CD4-positive, alpha-beta T cell (primary cell): ENCODE results near the gene TENT4B. TPM values are rescaled to one million over a fixed set of nuclear protein-coding genes. Genes with fewer than 3 reads are reported as not detected.

Experiments used
- ATAC-seq: fragments of 200-7000 bp; cut with Tn5 transposase; one replicate; pipeline ENCODE4 v1.10.0; 2022; ENCODE audit warnings: mild to moderate bottlenecking; ENCODE audit not compliant: poor library complexity
- CTCF ChIA-PET: fragments of 350-600 bp; sonication (Branson Sonifier 250); formaldehyde crosslinking; loops from one replicate; lab custom pipeline; 2021; ENCODE audit warnings: antibody characterized with exemption, inconsistent platforms; lab: Charles Lee
- POLR2A ChIA-PET: fragments of 350-600 bp; sonication (Branson Sonifier 250); formaldehyde crosslinking; loops from one replicate; lab custom pipeline; 2021; ENCODE audit warnings: antibody characterized with exemption, inconsistent platforms; lab: Charles Lee
- DNase-seq, 14 experiments: peaks; one replicate each; pipeline ENCODE4 v3.0.0-alpha.2; 2013 to 2020; ENCODE audit warnings: mixed read lengths in 2 of 14
- H3K27ac ChIP-seq, 2 donors: one replicate each; pipeline versions ENCODE4 v1.5.1 to v1.7.0; 2013; ENCODE audit warnings: low read length in 2 of 2, low read depth in 1 of 2, mild to moderate bottlenecking in 1 of 2
- H3K27me3 ChIP-seq, 2 experiments: 1 replicate in 1 of 2; 2 replicates in 1 of 2; pipeline versions ENCODE4 v1.6.1 to v1.7.0; 2013; ENCODE audit warnings: low read length in 2 of 2, control low read depth in 1 of 2, mild to moderate bottlenecking in 1 of 2, moderate library complexity in 1 of 2; ENCODE audit not compliant: insufficient read depth in 2 of 2, control insufficient read depth in 1 of 2
- H3K36me3 ChIP-seq: one replicate; pipeline ENCODE4 v1.6.1; 2013; ENCODE audit warnings: low read length, control low read depth; ENCODE audit not compliant: insufficient read depth
- H3K4me1 ChIP-seq: one replicate; pipeline ENCODE4 v1.6.1; 2013; ENCODE audit warnings: low read length, control low read depth; ENCODE audit not compliant: insufficient read depth
- H3K4me3 ChIP-seq: one replicate; pipeline ENCODE4 v1.5.1; 2013; ENCODE audit warnings: mild to moderate bottlenecking, low read length, moderate library complexity
- H3K9me3 ChIP-seq, 2 experiments: 1 replicate in 1 of 2; 2 replicates in 1 of 2; pipeline versions ENCODE4 v1.6.1 to v1.7.0; 2013; ENCODE audit warnings: low read length in 2 of 2, mild to moderate bottlenecking in 2 of 2, control low read depth in 1 of 2, moderate library complexity in 1 of 2; ENCODE audit not compliant: control insufficient read depth in 1 of 2, insufficient read depth in 1 of 2
- H3K27ac Mint-ChIP-seq: one replicate; pipeline ENCODE4 v1.8.0; 2020; ENCODE audit warnings: mixed read lengths
- H3K27me3 Mint-ChIP-seq: one replicate; pipeline ENCODE4 v1.8.0; 2021; ENCODE audit warnings: mixed read lengths
- H3K36me3 Mint-ChIP-seq: one replicate; pipeline ENCODE4 v1.8.0; 2021; ENCODE audit warnings: low read depth, mixed read lengths
- H3K4me1 Mint-ChIP-seq: one replicate; pipeline ENCODE4 v1.8.0; 2021; ENCODE audit warnings: low read depth, mixed read lengths
- H3K4me3 Mint-ChIP-seq: one replicate; pipeline ENCODE4 v1.8.0; 2020; ENCODE audit warnings: mild to moderate bottlenecking, mixed read lengths
- H3K9me3 Mint-ChIP-seq: one replicate; pipeline ENCODE4 v1.8.0; 2020; ENCODE audit warnings: mixed read lengths
- intact Hi-C, 2 experiments: fragments of 100-400 bp; cut with DNase I in 1 of 2; cut with micrococcal nuclease in 1 of 2; formaldehyde crosslinking; loops; one replicate each; pipeline versions ENCODE4 v1.15.1 to v1.9.0; 2023 to 2025; cut with DNase I, micrococcal nuclease
- total RNA-seq, 174 experiments: library from RNA in 2 of 174; stranded (reverse) in 2 of 174; gene quantifications; one replicate each; pipeline ENCODE4 v1.2.3 and lab custom pipeline; 2021 to 2026
- TF ChIP-seq, protein P1 (sequence below): fragments of 200-600 bp; IDR thresholded peaks from one replicate; pipeline ENCODE4 v1.8.0; 2022; ENCODE audit warnings: antibody characterized with exemption, mild to moderate bottlenecking

The TENT4B gene
- total RNA-seq, 2 experiments from 2014 or later, result 32.9 to 35.0 TPM

DNA sequence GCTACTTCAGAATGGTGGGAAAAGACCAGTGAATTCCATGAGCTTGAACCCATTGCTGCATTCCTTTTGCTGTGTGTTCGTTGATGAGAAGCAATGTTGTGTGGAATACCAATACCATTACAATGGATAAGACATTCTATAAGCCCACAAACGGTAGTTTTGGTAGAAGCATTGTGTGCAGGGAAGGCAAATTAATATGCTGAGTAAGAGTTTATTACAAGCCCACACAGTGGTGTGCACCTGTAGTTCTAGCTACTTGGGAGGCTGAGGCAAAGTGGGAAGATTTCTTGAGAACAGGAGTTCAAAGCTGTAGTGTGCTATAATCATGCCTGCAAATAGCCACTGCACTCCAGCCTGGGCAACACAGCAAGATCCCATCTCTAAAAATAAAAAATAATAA lies 19.9 kb upstream of the TENT4B start:
- ATAC-seq (no peak), DNase-seq (no peak)
- Histone ChIP-seq H3K4me1 (no peaks in the 10 kb centered on the region), H3K4me3 (no peak overlapping the region), H3K36me3 (no peaks in the 10 kb centered on the region), H3K27ac (no peak overlapping the region), H3K9me3 (peaks cover 0 to 4% of the 10 kb centered on the region in 2 experiments), H3K27me3 (no peaks in the 10 kb centered on the region)
- ChIA-PET POLR2A (no interaction called here), CTCF (no interaction called here)
- H3K27me3 Mint-ChIP-seq, result no peaks in the 10 kb centered on the region
- TF ChIP-seq, protein P1, sequence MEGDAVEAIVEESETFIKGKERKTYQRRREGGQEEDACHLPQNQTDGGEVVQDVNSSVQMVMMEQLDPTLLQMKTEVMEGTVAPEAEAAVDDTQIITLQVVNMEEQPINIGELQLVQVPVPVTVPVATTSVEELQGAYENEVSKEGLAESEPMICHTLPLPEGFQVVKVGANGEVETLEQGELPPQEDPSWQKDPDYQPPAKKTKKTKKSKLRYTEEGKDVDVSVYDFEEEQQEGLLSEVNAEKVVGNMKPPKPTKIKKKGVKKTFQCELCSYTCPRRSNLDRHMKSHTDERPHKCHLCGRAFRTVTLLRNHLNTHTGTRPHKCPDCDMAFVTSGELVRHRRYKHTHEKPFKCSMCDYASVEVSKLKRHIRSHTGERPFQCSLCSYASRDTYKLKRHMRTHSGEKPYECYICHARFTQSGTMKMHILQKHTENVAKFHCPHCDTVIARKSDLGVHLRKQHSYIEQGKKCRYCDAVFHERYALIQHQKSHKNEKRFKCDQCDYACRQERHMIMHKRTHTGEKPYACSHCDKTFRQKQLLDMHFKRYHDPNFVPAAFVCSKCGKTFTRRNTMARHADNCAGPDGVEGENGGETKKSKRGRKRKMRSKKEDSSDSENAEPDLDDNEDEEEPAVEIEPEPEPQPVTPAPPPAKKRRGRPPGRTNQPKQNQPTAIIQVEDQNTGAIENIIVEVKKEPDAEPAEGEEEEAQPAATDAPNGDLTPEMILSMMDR, result no peak
- intact Hi-C loops, result no loop called here
- H3K4me1 Mint-ChIP-seq, result no peaks in the 10 kb centered on the region
- no peaks in the 10 kb centered on the region for H3K36me3 Mint-ChIP-seq
- H3K27ac Mint-ChIP-seq, result no peak overlapping the region
- H3K4me3 Mint-ChIP-seq, result no peak overlapping the region
- no peaks in the 10 kb centered on the region for H3K9me3 Mint-ChIP-seq

DNA sequence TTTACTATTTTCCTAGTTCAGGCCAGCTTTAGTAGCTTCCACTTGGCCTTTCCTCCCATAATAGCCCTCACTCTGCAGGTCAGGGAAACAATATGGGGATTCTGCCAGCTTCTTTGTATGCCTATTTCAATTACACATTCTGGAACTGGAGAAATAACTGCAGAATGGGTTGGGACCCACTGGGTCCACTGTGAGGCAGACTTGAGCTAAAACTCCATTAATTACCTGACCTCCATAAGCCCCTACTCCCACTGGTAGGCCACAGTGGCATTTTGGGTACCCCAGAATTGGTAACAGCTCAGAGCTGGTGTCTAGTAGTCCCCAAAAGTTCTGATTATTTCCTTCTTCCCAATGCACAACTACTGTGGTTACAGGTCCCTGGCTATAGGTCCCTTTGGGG lies 16.7 kb upstream of the TENT4B start:
- H3K9me3 Mint-ChIP-seq, result no peaks in the 10 kb centered on the region
- H3K27me3 Mint-ChIP-seq, result no peaks in the 10 kb centered on the region
- DNase-seq (no peak), ATAC-seq (no peak)
- ChIA-PET CTCF (interaction anchor here (1.1 kb wide), 1 partner anchor 74 kb away, joined by 4 read pairs; no protein-coding TSS in a partner anchor), POLR2A (no interaction called here)
- no peaks in the 10 kb centered on the region for H3K9me3 ChIP-seq
- intact Hi-C loops, result loop anchor here in 1 of 2 experiments (2.0 kb wide), 1 partner anchor 74 kb away; no protein-coding TSS in a partner anchor
- H3K27ac Mint-ChIP-seq, result no peak overlapping the region
- TF ChIP-seq, protein P1, result no peak
- H3K27me3 ChIP-seq, result no peaks in the 10 kb centered on the region
- H3K4me1 ChIP-seq, result no peaks in the 10 kb centered on the region
- no peak overlapping the region for H3K27ac ChIP-seq
- no peaks in the 10 kb centered on the region for H3K36me3 ChIP-seq
- H3K36me3 Mint-ChIP-seq, result no peaks in the 10 kb centered on the region
- H3K4me3 ChIP-seq, result no peak overlapping the region
- H3K4me1 Mint-ChIP-seq, result no peaks in the 10 kb centered on the region
- no peak overlapping the region for H3K4me3 Mint-ChIP-seq

DNA sequence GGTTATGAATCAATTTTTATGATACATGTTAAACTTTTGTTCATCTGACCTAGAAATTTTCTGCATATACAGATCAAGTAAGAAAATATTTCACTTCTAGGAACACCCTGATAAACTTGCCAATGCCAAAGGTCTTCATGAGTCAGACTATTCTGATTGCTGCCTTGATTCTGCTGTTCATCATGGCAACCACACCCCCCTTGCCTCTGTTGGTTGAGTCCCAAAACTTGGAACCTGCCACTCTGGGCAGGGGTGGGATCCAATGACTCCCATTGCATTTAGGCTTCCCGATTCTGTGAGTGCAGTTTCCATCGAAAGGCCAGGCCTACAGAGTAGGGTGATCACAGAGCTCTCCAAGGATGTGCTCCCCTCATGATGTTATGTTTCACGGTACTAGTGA lies 15.8 kb upstream of the TENT4B start:
- ATAC-seq (no peak), DNase-seq (no peak)
- Histone ChIP-seq H3K36me3 (no peaks in the 10 kb centered on the region), H3K9me3 (no peaks in the 10 kb centered on the region), H3K4me3 (no peak overlapping the region), H3K27me3 (no peaks in the 10 kb centered on the region), H3K4me1 (no peaks in the 10 kb centered on the region), H3K27ac (no peak overlapping the region)
- H3K27me3 Mint-ChIP-seq, result no peaks in the 10 kb centered on the region
- no peaks in the 10 kb centered on the region for H3K9me3 Mint-ChIP-seq
- no peak overlapping the region for H3K27ac Mint-ChIP-seq
- H3K36me3 Mint-ChIP-seq, result no peaks in the 10 kb centered on the region
- H3K4me3 Mint-ChIP-seq, result no peak overlapping the region
- no peaks in the 10 kb centered on the region for H3K4me1 Mint-ChIP-seq
- ChIA-PET CTCF (no interaction called here), POLR2A (no interaction called here)
- intact Hi-C loops, result loop anchor here in 1 of 2 experiments (2.0 kb wide), 1 partner anchor 74 kb away; no protein-coding TSS in a partner anchor
- TF ChIP-seq, protein P1, result no peak
